ENCODE results near the gene PKP4.

- no peak for TF ChIP-seq CTCF (IDR thresholded peaks at IDR 0.05)
- TF ChIP-seq POLR2A (IDR thresholded peaks at IDR 0.05), result no peak
- no peak for TF ChIP-seq EP300 (IDR thresholded peaks at IDR 0.05)
Measured at GRCh38 chr2:158665536-158666302, 209.0 kb downstream of the PKP4 start.

Measured in ovary (tissue), 3 donors.